Measurements from ENCODE around the gene RASL11B.

The RASL11B gene

GRCh38 chr4:52914051-52914605, 52.0 kb downstream of the RASL11B start:
- no peak for DNase-seq (ENCODE audit: low read depth in 2 of 2)

- DNase-seq (ENCODE audit: low read depth in 2 of 2), result no peak
Measured at GRCh38 chr4:52915191-52915590, 53.1 kb downstream of the RASL11B start.

- no peak for DNase-seq (ENCODE audit: low read depth in 2 of 2)
Measured at GRCh38 chr4:52915730-52916300, 53.7 kb downstream of the RASL11B start.
